Measurements from ENCODE around the gene AFAP1.

Gene AFAP1

DNA sequence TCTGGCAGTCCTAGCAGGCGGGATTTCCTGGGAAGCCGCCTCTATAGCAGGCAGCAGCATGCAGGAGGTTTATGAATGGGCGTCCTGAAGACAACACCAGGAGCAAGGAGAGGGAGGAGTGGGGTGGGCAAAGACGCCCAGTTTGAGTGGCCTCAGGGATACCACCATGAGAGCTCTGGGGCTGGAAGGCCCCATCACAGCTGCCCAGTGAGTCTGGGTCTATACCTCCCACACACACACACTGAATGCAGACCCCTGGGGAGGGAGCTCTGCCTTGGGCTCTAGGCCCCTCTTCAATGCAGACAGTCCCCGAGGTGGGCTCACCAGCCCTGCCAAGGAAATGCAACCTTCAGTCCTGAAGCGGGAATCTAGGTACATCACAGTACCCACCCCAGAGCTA lies 98.6 kb downstream of the AFAP1 start:
- DNase-seq (ENCODE audit: low spot score): no peak

DNA sequence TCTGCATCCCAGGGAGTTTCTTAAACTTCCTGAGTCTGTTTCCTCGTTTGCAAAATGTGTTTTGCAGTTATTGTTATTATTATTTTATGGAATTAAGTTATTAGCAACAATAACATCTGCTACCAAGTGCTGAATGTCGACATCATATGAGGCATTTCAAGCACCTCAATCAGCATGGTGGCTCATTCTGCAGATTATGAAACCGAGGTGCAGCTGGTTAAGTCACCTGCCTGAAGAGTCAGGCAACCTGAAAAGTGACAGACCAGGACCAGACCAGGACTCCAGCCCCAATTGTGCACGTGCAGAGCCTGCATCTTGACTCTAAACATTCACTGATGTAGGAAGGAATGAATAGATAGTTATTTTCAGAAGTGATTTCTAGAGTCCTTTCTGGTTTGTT lies 99.8 kb downstream of the AFAP1 start:
- no peak for DNase-seq (ENCODE audit: low spot score)

DNA sequence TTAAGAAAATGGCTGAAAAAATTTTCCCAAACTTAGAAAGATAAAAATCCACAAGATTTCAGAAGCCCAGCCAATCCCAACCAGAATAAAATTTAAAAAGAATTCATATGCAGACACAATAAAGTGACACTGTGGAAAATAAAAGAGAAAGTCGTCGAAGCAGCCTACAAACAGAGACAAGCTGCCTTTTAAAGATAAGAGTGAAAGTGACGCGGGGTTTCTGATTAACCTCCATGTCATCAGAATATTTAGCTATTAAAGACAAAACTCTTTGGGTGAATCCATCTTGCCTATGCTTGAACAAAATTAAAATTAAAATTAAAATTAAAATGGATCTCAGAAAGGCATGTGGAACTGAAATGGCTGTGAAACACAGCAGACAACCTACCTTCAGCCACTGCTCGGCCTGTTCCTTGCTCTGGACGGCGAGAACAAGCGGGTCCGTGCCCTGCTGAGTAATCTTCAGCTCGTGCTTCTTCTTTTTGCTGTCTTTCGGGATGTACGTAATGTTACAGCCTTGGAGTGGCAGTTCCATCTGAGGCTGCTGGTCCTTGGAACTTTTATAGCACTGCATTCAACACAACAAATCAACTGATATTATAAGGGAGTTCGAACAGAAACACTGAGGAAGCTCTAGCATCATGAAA lies 101.4 kb downstream of the AFAP1 start:
- DNase-seq (ENCODE audit: low spot score): peak; percentile 88

DNA sequence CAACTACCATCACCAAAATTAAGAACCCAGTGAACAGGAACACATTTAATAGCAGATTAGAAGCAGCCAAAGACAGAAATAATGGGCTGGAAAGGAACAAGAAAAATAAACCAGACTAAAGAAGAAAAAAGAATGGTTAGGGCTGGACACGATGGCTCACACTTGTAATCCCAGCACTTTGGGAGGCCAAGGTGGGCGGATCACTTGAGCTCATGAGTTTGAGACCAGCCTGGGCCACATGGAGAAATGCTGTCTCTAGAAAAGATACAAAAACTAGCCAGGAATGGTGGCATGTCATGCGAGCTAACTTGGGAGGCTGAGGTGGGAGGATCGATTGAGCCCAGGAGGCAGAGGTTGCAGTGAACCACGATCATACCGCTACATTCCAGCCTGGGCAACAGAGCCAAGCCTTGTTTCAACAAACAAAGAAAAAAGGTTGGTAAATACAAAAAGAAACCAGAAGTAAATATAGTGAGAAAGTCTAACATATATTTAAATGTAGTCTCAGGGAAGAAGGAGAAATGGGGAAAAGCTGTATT lies 102.0 kb downstream of the AFAP1 start:
- peak; percentile 18 for DNase-seq (ENCODE audit: low spot score)

DNA sequence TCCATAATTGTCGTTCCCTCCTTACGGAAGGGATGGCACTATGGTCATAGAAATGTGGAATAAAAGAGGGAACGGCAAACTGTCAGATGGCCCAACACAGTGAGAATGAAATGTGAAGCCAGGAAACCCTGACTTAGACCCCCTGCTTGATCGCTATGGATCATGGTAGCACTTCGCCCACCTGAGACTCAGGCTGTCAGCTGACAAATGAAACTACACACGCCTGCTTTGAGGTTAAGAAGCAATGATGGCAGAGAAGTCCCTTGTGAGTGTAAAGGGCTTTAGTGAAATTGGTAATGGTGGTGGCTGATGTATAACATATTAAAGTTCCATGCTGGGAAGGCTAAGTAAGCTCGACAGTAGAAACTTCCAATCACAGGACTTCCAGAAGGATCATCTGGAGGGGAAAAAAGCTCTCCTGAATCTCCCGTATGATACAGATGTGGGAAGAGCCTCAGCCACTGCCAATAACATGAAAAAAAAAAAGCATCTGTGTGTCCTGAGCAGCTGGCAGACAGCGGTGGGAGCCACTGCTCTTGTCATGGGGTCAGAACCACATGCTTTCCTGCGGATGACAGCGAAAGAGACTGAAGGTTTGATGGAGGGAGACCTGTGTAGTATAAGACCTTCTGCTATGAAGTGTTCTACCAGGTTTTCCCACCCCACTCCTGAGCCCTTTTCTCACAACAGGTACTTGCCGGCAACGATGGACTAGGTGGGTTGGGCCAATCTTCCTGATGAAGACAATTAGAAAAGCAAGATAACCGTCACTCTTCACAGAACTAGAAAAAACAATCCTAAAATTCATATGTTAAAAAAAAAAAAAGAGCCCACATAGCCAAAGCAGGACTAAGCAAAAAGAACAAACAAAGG lies 107.6 kb downstream of the AFAP1 start:
- DNase-seq (ENCODE audit: low spot score): no peak

DNA sequence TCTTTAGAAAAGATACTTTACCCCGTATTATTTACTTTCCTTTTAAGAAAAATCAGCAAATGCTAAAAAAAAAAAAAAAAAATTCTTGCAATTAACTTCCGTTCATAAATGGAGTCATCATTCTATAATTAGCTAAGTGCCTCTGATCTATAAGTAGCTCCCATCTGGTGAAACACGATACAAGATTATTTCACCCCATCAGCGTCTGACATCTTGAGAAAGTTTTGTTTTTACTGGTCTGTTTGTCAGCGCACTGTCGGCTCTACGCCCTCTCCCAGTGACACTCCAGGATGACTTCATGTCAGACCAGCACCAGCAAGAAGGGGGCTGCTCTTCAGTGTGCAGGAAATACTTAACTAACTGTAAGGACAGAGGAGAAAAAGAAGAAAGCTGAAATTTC lies 108.3 kb downstream of the AFAP1 start:
- peak; percentile 62 for DNase-seq (ENCODE audit: low spot score)

DNA sequence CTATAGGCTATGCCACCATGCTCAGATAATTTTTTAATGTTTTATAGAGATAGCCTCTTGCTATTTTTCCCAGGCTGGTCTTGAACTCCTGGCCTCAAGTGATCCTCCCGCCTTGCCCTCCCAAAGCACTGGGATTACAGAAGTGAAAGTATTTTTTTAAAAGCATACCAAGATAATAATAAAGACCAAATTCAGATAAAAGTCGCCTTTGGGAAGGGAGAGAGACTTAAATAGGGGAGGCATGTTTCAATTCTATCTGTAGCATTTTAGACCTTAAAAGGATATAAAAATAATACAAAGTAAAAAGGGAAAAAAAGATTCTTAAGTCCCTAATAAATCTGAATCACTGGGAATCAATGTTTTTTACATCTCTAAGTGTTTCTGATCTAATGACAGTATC lies 108.9 kb downstream of the AFAP1 start:
- no peak for DNase-seq (ENCODE audit: low spot score)

DNA sequence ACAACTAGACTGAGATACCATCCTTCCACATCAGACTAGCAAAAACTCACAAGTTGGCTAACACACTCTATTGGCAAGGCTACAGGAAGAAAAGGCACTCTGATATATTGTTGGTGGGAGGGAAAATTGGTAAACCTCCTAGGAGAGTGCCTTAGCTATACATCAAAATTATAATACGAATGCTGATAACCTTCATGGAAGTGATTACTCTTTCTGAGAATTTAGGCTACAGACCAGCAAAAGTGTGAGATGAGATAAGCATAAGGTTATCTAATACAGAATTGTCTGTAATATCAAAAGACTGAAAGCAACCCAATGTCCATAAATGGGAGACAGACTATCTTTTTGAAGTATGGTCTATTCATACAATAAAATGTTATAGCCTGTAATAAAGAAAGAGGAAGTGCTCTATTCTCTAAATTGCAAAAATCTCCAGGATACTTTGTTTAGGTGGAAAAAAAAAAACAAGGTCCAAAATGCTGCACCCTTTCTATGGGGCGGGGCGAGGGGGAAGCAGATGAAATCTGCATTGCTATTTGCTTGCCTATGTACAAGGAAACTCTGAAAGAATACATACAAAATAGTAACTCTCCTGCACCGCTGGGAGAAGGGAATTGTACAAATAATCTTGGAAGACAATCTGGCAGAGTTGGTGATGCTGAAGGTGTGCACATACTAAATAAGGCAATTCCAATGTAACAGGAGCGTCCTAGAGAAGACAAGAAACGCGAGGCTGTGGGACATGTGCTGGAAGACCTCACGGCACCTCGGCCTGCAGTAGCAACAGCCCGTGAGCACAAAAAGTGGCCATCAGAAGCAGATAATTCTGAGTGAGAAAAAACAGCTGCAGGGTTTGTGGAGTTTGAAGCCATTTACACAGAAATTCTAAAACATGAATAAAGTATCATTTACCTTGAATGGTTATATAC lies 109.7 kb downstream of the AFAP1 start:
- DNase-seq (ENCODE audit: low spot score): peak; percentile 39

DNA sequence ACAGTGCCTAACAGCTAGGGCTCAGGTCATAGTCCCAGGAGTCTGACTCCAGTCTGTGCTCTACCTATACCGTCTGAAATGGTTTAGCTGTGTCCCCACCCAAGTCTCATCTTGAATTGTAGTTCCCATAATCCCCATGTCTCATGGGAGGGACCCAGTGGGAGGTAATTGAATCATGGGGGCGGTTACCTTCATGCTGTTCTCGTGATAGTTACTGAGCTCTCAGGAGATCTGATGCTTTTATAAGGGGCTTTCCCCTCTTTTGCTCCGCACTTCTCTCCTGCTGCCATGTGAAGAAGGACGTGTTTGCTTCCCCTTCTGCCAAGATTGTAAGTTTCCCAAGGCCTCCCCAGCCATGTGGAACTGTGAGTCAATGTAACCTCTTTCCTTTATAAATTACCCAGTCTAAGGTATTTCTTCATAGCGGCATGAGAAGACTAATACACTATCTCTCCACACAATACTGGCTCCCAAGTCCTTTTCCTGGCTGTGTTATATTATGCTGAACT lies 110.8 kb downstream of the AFAP1 start:
- no peak for DNase-seq (ENCODE audit: low spot score)

DNA sequence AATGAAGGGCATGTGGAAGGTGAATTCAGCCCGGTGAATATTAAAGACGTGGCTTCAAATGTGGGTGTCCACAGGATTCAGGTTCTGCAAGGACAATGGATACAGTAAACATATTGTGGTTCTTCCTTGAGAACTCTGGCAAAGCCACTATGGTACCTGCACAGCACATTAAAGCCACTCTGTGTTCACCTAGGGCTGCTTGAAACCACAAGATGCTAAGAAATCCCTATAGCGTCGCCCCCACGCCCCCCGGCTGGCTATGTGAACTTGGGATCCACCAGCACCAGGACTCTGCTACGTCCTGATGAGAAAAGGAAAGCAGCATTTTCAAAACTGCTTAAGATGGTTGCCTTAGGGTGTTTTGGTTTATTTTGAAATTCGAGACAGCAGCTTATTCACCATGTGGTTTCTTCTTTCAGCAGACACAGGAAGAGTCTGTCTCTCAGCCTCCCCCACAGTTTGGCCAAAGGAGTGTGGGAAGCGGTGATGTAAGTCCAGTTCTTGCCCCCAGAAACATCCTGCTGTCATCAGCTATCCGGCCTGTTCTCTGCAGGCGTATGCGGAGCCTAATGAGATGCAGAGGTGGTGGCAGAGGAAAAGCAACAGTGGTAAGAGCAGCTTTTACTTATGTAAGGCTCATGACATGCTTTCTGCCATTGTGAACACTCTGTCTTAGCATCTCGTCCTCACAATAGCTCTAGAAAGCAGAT lies 111.5 kb downstream of the AFAP1 start:
- DNase-seq (ENCODE audit: low spot score): no peak

DNA sequence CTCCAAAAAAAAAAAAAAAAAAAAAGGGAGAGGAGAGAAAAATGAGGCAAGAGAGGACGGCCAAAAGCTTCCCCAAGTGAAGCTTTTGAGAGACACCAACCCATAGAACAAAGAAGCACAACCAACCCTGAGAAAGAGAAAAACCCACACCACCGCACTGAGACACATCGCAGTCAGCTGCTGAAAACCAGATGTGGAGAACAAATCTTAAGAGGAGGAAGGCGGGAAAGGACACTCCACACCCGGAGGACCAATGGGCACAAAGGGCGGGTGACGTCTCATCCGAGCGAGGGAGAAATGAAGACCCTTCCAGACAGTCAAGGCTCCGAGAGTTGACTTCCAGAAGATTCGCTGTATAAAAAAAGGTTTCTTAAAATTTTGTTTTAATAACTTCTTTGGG lies 112.1 kb downstream of the AFAP1 start:
- no peak for DNase-seq (ENCODE audit: low spot score)

DNA sequence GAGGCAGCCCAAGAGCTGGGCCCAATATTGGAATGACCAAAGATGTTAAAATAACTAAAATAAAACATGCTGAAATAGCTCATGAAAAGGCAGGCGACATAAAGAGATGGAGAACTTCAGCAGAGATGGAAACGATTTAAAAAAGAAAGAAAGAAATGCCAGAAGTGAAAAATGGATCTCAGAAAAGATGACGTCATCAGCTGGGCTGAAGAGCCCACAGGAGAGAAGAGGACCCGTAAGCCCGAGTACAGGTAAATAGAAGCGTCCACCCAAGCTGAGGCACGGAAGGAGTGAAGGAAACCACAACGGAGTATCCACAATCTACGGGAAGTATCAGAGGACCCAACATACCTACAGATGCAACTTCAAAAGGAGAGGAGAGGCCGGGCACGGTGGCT lies 112.8 kb downstream of the AFAP1 start:
- DNase-seq (ENCODE audit: low spot score): no peak

DNA sequence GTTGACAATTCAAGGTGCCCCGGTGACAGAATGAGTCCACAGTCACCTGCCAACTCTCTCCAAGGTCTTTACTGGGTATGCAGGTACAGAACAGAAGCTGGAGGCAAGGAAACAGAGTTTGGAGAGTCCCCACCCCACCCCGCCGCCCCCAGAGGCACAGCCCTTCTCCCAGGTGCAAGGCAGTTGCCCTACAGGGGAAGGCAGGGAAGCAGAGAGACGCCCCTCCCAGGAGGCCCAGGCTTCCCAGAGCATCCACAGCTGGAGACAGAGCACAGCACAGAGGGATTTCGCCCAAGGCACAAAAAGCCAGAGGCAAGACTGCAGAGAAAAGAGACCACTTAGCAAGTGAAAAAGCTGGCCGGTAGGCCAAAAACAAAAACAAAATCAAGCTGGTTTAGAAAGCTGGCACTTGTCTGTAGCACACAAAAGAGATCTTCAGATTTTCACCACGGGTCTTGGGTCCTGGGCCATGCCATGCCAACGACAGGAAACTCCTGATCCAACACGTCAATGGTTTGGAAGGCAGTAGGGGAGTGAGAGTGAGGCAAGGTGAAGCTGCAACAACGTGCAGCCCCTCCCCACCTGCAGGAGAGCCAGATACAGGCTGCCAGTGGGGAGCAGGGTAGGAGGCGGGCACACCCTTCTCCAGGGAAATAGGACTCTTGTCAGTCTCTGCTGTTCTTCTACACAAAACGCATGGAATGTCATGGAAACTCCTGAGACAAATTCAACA lies 113.3 kb downstream of the AFAP1 start:
- DNase-seq (ENCODE audit: low spot score): no peak

DNA sequence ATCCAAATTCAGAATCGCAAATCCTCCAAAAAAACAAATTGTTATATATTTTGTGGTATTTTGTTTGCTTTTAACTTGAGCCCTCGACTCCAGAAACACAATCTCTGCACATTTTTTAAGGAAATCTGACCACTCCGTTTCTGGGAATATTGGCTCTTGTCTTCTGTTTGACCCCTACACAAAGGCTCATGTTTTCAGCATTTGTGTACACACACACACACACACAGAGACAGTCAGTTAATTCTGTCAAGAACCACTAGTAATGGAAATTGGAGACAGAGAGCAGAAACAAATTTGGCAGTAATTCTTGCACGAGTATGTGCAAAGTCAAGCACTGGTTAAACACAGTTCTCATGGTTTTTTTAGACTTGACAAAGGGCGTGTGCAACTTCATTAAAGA lies 115.4 kb downstream of the AFAP1 start:
- no peak for DNase-seq (ENCODE audit: low spot score)

DNA sequence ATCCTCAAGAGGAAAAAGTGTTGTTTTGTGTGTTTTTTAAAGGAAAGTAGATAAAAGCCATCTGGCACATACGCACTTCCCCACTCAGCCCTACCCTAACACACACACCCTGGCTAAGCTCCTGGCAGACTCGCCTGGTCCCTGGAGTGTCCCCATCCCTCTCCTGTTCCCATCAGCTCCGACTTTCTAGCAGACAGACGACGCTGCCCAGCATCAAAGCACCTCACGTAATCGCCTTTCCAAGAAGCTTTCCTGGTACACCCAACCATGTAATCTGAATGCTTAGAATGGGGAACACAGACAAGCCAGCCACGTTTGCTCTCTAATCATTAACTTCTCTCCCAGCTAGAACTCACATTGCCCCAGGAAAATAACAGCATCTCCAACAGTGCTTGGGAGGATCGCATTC lies 116.2 kb downstream of the AFAP1 start:
- no peak for DNase-seq (ENCODE audit: low spot score)

DNA sequence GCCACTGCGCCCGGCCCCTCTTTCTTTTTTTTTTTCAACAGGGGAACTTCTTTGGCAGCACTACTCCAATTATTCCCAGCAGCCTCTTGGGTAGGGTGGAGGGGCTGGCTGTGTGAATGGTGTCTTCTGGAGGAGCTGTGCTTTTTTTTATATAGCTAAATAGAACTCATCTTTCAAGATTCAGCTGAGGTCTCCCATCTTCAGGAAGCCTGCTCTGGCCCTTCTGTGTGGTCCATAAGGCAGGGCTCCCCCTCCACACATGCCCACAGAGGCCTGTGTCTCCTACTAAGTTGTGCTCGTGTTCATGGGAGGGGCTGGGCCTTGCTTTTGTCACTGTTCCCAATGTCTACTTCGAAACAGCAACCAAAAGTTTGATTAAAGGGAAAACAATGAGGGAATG lies 116.8 kb downstream of the AFAP1 start:
- no peak for DNase-seq (ENCODE audit: low spot score)

DNA sequence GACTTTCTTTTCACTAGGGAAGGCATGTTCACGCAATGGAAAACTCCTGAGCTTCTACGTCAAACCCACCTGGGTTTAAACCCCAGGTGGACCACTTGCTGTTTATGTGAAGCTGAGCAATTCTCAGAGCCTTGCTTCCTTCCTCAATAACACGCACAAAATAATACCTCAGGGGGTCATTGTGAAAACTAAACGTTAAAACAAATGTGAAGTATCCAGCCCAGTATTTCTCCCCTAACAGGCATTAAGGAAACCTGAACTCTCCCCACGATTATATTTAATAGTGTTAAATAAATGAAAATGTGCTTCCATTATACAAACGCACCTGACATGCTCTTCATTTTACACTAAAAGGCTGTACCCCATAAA lies 117.5 kb downstream of the AFAP1 start:
- no peak for DNase-seq (ENCODE audit: low spot score)

DNA sequence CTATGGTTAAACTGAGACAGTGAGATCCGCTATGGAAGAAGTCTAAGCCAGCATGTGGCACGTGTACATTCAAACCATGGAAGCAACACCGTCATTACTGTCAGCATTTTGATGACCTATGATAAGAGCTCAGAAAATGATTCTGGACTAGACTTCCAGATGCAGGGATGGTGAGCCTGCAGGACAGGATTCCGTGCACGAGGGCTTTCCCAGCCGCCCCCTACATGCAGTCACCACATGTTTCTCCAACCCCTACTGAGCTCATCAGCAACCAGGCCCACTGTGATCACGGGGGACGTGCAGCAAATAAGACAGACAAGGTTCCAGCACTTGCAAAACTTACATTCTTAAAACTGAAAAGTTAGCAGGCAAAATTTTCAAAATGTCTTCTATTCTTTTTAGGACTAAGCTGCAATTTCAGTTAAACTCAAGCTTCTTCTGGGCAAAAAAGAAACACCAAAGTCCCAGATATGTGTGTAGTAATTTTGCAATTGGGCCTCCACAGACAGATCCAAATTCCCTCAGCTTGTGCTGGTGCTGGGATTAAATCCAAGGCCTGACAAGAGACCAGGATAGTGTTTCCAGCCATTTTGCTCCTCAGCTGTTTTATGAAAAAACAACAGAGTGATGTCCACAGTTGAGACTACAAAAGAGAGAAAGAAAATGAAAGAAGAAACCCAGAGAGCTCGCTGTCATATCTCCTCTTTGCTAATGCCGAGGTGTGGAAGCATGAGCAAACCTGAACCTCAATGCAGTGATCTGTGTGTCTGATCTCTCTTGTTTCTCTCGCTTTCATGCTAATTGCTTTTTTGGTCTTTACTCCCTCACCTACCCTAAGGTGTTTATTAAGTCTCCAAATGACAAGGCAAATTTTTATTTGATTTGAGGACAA lies 118.2 kb downstream of the AFAP1 start:
- no peak for DNase-seq (ENCODE audit: low spot score)

DNA sequence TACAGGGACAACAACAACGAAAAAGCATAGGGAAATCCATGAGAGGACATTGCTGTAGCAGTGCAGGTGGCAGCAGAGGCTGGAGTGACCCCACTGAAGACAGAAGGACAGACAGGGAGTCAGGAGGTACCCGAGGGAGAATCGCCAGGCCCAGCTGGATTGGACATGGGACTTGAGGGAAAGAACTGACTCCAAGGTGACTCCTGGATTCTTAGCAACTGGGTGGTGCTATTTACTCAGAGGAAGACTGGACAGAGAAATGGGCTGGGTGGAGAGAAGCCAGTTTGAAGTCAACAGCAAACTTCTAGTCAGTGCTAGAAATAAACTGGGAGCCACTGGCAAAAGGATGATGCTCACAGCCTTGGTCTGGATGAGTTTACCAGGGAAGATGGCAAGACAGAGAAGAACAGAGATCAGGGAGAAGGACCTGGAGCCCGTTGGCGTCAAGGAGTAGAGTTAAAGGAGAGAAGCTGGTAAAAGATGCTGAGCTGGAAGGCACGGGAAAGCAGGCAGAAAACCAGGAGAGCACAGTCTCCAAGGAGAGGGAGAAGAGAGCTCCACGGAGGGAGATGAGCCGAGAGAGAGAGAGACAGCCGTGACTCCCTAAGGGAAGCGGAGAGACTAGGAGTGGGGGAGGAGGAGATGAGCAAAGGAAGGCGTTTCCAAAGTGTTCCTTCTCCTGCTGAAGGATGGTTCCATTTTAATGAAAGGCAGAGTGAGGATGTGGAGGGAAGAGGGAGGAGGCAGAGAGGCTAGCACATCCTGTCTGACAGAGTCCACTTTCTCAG lies 119.4 kb downstream of the AFAP1 start:
- no peak for DNase-seq (ENCODE audit: low spot score)

All from hematopoietic multipotent progenitor cell treated with erythropoietin and hydrocortisone succinate and interleukin-3 and kit ligand, for 15 days (in vitro differentiated cells).